Measurements from ENCODE around the gene RSU1.

The RSU1 gene

GRCh38 chr10:16653224-16653623 is 164.0 kb downstream of the RSU1 start:
- DNase-seq, result no peak

- no peak for DNase-seq
Measured at GRCh38 chr10:16652154-16652553, 165.1 kb downstream of the RSU1 start.

GRCh38 chr10:16649757-16650156 is 167.5 kb downstream of the RSU1 start:
- no peak for DNase-seq

GRCh38 chr10:16648366-16648765 is 168.9 kb downstream of the RSU1 start:
- no peak for DNase-seq

- no peak for DNase-seq
Measured at GRCh38 chr10:16646181-16647059, 170.8 kb downstream of the RSU1 start.

- no peak for DNase-seq
Measured at GRCh38 chr10:16644146-16644545, 173.1 kb downstream of the RSU1 start.

- DNase-seq, result no peak
Measured at GRCh38 chr10:16643502-16643901, 173.7 kb downstream of the RSU1 start.

- DNase-seq, result no peak
Measured at GRCh38 chr10:16640153-16640552, 177.1 kb downstream of the RSU1 start.

- DNase-seq, result no peak
Measured at GRCh38 chr10:16639471-16639870, 177.8 kb downstream of the RSU1 start.

GRCh38 chr10:16632996-16633395 is 184.2 kb downstream of the RSU1 start:
- no peak for DNase-seq

- no peak for DNase-seq
Measured at GRCh38 chr10:16626697-16627096, 190.5 kb downstream of the RSU1 start.

GRCh38 chr10:16612981-16613355 is 204.3 kb downstream of the RSU1 start:
- no peak for DNase-seq

GRCh38 chr10:16612115-16612980 is 204.9 kb downstream of the RSU1 start:
- DNase-seq, result no peak

- DNase-seq, result no peak
Measured at GRCh38 chr10:16611037-16611436, 206.2 kb downstream of the RSU1 start.

GRCh38 chr10:16609211-16609610 is 208.0 kb downstream of the RSU1 start:
- no peak for DNase-seq

- DNase-seq, result no peak
Measured at GRCh38 chr10:16606923-16607322, 210.3 kb downstream of the RSU1 start.

- DNase-seq, result no peak
Measured at GRCh38 chr10:16606421-16606820, 210.8 kb downstream of the RSU1 start.

GRCh38 chr10:16603308-16603707 is 213.9 kb downstream of the RSU1 start:
- DNase-seq, result no peak

- no peak for DNase-seq
Measured at GRCh38 chr10:16602104-16602775, 215.0 kb downstream of the RSU1 start.

- no peak for DNase-seq
Measured at GRCh38 chr10:16599662-16600061, 217.6 kb downstream of the RSU1 start.

GRCh38 chr10:16597656-16598055 is 219.6 kb downstream of the RSU1 start:
- no peak for DNase-seq

- no peak for DNase-seq
Measured at GRCh38 chr10:16592378-16592777, 224.8 kb downstream of the RSU1 start.

GRCh38 chr10:16586358-16587138 is 230.7 kb downstream of the RSU1 start:
- no peak for DNase-seq

Data from NCI-H2171 (cell line).